ENCODE measurements around the gene GABBR2. TPM values are rescaled to one million over a fixed set of nuclear protein-coding genes. Genes with fewer than 3 reads are reported as not detected.
A peak's percentile ranks its signal among the peaks of the same experiment; 100 is the strongest.

Gene GABBR2
- not detected for total RNA-seq

- ATAC-seq = peak; percentile 13
These were observed at the start of gene GABBR2 for GRCh38 chr9:98708933-98709911. Gene GABBR2 (minus strand): TSS chr9:98708935. CDS start chr9:98708737, 198 bp downstream.

DNA sequence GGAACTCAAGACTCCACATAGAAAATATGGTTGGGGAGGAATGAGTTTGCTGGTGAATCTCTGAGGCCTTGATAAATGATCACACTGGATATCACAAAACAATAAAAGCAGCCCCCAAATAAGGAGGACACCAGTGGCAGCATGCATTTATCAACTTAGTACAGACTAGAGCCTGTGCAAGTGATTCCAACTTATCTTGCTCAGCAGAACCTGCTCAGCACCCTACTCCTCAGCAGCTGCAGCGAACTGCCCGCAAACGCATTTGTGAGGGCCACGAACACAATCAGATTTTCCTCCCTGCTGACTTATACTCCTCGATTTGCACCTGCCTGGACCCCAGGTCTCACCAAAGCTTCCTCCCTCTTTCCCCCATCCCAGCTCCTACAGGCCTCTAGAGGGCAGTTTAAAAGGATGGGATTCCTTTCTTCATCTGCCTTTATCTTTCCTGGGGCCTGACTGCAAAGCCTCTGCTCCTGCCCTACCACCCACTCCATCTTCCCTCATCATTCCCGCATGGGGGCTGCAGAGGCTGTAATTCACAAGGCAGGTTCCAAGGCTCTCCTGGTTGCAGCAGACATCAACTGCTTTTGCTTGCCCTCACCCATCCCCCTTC, 46.4 kb upstream of the GABBR2 start:
- ATAC-seq = no peak

DNA sequence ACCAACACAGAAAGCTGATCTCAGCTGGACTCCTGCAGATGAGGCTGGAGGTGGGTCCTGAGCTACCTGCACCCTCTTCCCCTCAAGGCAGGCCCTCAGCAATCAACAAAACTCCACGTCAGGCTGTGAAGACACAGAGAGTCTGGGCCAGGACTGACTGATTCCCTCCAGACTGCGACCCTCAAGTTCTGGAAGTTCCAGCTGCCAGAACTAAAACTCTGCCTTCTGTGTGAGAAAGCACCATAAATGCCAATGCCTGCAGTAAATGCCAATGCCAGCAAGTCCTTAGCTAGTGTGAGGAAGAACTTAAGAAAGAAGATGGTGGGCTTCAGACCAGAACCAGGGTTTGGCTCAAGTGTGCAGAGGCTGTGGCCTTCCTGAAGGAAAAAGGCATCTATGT, 42.5 kb upstream of the GABBR2 start:
- ATAC-seq = no peak

GRCh38 chr9:98750364-98751060, 41.8 kb upstream of the GABBR2 start:
- ATAC-seq = no peak

- ATAC-seq = no peak
These were observed 38.7 kb upstream of the GABBR2 start for GRCh38 chr9:98747476-98747875.

DNA sequence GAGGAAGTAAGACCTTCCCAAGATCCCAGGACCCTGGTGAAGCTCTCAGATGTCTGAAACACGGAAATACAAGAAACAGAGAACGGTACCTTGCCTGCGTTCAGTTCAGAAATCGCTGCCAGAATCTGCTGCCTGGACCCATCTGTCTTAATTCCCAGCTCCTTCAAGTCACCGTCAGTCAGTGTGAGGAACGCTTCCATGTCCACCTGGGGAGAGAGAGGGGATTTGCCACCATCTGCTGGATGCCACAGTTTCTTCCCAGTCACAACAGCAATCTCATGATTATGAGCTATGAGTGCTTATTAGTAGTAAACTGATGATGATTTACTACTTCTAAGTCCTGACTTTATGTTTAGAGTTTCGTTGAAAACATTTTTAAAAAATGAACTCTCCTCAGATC, 36.7 kb upstream of the GABBR2 start:
- no peak for ATAC-seq

- ATAC-seq = no peak
These were observed 35.3 kb upstream of the GABBR2 start for GRCh38 chr9:98743818-98744611.

DNA sequence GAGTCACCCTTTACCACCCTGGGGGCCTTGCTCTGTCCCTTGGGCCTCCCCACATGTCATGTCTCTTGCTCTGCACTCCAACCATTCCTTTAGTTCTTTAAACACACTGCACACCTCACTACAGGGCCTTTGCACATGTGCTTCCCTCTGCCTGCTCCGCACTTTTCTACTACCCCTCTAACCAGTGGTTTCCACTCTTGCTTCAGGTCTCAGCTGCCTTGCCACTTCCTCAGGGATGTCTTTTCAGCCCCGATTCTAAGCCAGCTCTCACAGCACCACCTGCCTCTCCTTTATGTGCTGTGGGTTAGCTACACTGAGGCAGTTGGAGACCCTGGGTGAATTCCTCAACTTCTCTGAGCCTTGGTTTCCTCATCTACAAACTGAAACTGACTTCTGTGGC, 34.6 kb upstream of the GABBR2 start:
- no peak for ATAC-seq

DNA sequence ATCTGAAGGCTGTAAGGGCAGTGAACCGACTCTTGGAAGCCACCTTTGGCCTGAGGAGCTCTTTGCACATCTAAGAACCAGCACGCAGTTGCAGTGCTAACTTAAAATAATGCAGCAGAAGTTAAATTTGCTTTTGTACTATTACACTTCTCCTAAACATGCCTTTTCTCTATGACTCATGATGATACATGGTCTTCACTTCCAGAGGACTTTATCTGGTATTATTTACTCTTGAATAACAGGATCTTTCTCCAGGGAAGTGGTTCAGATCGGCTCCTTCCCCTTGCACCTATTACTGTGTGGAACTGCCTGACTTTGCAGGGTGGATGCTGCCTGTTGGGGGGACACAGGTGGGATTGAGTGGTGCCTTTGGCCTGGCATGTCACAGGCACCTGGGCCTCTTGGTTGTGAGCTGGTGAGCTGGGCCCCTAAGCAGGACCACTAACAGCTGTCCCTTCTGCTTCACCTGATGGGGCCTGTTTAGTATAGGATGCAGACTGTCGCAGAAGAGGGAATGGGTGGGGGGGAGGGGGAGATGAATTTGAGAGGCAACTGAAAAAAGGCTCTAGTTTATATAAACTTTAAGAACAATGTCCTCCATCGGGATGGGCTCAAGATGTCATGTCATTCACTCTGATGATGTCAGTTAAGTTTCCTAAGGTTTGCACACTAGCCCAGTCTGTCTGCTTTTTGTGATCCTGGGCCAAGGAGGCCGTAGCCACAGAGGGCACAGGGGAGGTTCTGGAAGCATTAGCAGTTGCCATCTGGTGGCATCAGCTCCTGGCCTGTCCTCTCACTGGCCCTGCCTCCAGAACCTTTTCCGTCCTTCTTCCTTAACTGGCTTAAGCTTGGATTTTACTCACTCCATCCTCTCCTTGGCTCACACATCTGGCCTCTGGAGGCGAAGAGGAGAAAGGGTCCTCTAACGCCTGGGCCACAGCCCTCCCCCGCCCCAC, 33.9 kb upstream of the GABBR2 start:
- ATAC-seq = peak; percentile 48

GRCh38 chr9:98740226-98740881, 31.6 kb upstream of the GABBR2 start:
- ATAC-seq = no peak

- no peak for ATAC-seq
These were observed 30.0 kb upstream of the GABBR2 start for GRCh38 chr9:98738741-98739140.

DNA sequence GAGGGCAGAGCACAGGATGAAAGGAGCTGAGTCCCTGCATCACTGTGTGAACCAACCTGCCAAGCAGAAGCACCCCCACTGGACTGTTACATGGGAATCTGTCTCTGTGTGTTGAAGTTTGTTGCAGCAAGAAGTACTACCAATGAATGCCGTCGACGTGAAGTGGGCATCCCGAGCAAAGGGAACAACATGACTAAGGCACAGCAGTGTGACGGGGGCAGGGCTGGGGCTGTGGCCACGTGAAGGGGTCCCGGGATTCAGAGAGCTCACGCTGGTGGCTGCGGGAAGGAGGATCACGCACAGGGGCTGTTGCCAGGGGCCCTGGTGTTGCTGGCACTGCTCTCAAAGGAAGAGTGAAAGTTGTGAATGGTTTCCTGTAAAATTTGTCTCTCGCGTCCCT, 27.5 kb upstream of the GABBR2 start:
- no peak for ATAC-seq

DNA sequence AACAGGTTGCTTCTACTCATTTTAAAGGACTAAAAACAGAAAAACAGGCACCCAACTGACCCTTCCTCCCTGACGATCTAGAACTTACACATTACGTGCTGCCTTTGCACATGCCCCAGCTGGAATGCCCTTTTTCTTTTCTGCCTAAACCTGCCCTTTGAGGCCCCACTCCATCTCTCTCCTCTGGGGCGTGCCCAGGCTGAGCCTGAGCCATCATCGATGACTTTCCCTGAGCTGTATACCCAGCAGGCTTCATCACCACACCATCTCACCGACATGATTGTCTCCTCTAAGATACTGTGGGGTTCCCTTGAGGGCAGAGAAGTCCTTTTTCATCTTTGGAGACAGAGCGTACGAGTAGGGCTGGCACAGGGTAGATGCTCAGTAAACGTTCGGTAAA, 24.1 kb upstream of the GABBR2 start:
- no peak for ATAC-seq

DNA sequence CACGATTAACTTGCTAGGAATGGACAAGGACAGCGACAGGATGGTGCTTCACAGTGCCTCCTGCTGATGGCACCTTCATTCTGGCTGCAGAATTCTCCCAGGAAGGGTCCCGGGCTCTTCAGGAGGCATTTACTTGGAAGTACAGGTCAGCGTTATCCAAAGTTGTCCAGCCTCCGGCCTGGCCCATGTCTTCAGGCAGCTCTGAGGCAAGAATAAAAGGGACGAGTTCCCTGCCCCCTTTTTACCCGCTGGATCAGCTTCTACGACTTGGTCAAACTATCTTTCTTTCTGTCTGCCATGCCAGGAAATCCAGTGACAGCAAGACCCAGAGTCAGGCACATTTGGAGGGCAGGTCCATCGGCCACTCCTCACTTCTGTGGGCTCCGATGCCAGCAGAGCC, 23.4 kb upstream of the GABBR2 start:
- no peak for ATAC-seq

- ATAC-seq = no peak
These were observed 22.1 kb upstream of the GABBR2 start for GRCh38 chr9:98730871-98731270.

GRCh38 chr9:98728500-98728899, 19.8 kb upstream of the GABBR2 start:
- no peak for ATAC-seq

DNA sequence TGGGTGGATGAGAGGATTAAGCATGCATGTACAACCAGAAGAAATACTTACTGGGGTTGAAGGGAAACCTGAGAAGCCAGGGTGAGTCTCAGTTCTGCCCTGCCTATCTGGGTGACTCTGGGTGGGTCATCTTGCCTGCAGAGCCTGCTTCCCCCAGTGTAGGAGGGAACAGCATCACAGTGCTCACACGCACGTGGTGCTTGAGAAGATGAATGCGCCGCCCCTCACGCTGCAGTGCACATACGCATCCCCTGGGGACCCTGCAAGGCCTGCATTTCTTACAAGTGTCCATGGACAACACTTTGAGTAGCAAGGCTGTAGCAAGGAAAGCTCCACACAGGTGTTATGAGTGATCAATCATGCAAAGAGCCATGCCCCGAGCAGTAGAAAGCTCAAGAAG, 18.7 kb upstream of the GABBR2 start:
- no peak for ATAC-seq

- ATAC-seq = no peak
These were observed 18.0 kb upstream of the GABBR2 start for GRCh38 chr9:98726735-98727134.

GRCh38 chr9:98724810-98725530, 16.2 kb upstream of the GABBR2 start:
- no peak for ATAC-seq

- ATAC-seq = no peak
These were observed 12.9 kb upstream of the GABBR2 start for GRCh38 chr9:98721643-98722042.
